Measurements from ENCODE around the gene ALAS2. TPM values are rescaled to one million over a fixed set of nuclear protein-coding genes. Genes with fewer than 3 reads are reported as not detected.
"Not testable (repeated sequence)": the region's sequence is repeated elsewhere in the genome, so short reads cannot be mapped to it uniquely, and the experiment has no call there.

ALAS2 gene
- total and polyA plus RNA-seq, 5 donors from 2014 or later: not detected

DNA sequence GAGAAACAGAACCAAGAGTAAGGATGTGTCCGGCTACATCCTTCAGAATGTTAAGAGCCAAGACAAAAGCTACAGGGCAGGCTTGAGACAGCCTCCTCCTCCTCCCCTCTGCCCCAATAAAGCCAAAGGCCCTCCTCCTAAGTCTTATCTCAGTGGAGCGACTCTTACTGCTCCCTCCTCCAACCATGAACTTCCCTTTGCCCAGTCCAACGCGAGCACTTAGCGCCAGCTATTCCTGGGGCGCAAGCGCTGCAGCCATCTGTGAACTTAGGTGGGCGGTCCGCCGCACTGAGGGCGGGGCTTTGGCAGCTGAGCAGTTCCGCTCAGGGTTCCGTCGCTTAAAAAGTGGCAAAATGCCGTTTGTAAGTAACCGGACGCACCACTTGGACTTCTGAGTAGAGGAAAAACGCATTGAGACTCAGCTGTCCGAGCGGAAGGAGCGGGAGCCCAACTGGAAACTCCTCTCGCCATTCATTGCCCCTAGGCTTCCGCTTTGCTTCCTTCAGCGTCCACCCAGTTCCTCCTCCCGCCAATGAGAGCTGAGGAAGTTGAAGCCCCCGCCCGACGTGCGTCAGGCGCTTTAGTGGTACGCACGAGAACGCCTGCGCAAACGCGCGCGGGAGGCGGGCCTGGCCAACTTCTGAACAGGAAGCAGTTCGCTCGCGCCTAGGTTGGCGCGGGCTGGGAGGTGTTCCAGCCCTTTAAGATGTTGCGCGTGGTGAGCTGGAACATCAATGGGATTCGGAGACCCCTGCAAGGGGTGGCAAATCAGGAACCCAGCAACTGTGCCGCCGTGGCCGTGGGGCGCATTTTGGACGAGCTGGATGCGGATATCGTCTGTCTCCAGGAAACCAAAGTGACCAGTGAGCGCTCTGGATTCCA is 30.8 kb downstream of the ALAS2 start, which contains the start of gene APEX2:
Gene APEX2 (plus strand): TSS at position 647 of the 882 bp plus-strand sequence. CDS start 60 bp downstream, at position 707.
- peak within 1 kb of the TSS; percentile 90 to 97 (median 94) for H3K4me3 Mint-ChIP-seq
- peaks cover 9% of the 10 kb centered on the region for H3K4me1 ChIP-seq (ENCODE audit: control insufficient read depth, insufficient read depth, low read length, poor library complexity, severe bottlenecking)
- H3K4me1 Mint-ChIP-seq: peaks cover 0 to 34% (median 13%) of the 10 kb centered on the region in 4 donors
- no peaks in the 10 kb centered on the region for H3K9me3 ChIP-seq (ENCODE audit: control insufficient read depth in 2 of 2, low read length in 2 of 2)
- H3K27me3 ChIP-seq (ENCODE audit: control insufficient read depth, insufficient read depth, low read length): no peaks in the 10 kb centered on the region
- peaks cover 4% of the 10 kb centered on the region for H3K27me3 Mint-ChIP-seq
- peak within 1 kb of the TSS; percentile 88 for H3K4me3 ChIP-seq (ENCODE audit: low read depth, low read length)
- H3K27ac ChIP-seq (ENCODE audit: insufficient read depth, low read length, poor library complexity, severe bottlenecking): peak within 1 kb of the TSS; percentile 92
- peaks cover 13% of the 10 kb centered on the region for H3K36me3 Mint-ChIP-seq
- peak within 1 kb of the TSS; percentile 89 to 99 (median 96) for H3K27ac Mint-ChIP-seq
- ATAC-seq (ENCODE audit: low read depth in 2 of 2): peak; percentile 94 to 97
- H3K36me3 ChIP-seq (ENCODE audit: control insufficient read depth, insufficient read depth, low read length): peaks cover 11% of the 10 kb centered on the region
- H3K9me3 Mint-ChIP-seq: no peaks in the 10 kb centered on the region
- DNase-seq: peak; percentile 84 to 95 (median 86)

DNA sequence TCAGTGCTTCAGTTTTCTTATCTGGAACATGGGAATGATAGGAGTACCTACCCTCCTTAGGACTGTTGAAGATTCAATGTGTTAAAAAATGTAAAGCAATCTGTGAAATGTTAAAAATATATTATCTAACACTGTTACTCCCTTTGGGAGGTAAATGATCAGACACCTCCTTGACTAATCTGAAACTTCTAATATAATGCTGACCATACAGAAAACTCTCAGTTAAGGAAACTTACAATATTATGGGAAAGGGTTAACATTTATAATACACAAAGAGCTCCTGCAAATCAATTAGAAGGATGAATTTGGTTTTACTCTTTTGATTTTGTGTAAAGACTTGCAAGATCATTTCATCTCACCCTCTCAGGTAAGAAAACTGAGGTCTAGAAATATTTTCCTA is 35.2 kb downstream of the ALAS2 start:
- H3K27me3 Mint-ChIP-seq: peaks cover 8% of the 10 kb centered on the region
- no peaks in the 10 kb centered on the region for H3K27me3 ChIP-seq (ENCODE audit: control insufficient read depth, insufficient read depth, low read length)

GRCh38 chrX:54994668-54995351 is 36.0 kb downstream of the ALAS2 start:
- H3K4me1 ChIP-seq (ENCODE audit: control insufficient read depth, insufficient read depth, low read length, poor library complexity, severe bottlenecking): no peaks in the 10 kb centered on the region
- Mint-ChIP-seq H3K36me3 (no peaks in the 10 kb centered on the region), H3K27me3 (peaks cover 8% of the 10 kb centered on the region), H3K4me3 (no peak overlapping the region), H3K9me3 (no peaks in the 10 kb centered on the region), H3K27ac (no peak overlapping the region), H3K4me1 (peaks cover 0 to 4% (median 0%) of the 10 kb centered on the region in 4 donors)
- no peaks in the 10 kb centered on the region for H3K27me3 ChIP-seq (ENCODE audit: control insufficient read depth, insufficient read depth, low read length)
- no peak overlapping the region for H3K4me3 ChIP-seq (ENCODE audit: low read depth, low read length)
- DNase-seq (no peak), ATAC-seq (ENCODE audit: low read depth in 2 of 2) (no peak)
- H3K27ac ChIP-seq (ENCODE audit: insufficient read depth, low read length, poor library complexity, severe bottlenecking): no peak overlapping the region
- H3K36me3 ChIP-seq (ENCODE audit: control insufficient read depth, insufficient read depth, low read length): no peaks in the 10 kb centered on the region
- no peaks in the 10 kb centered on the region for H3K9me3 ChIP-seq (ENCODE audit: control insufficient read depth in 2 of 2, low read length in 2 of 2)

More for the DNA sequence above, 35.2 kb downstream of the ALAS2 start:
- Histone ChIP-seq H3K4me3 (ENCODE audit: low read depth, low read length) (no peak overlapping the region), H3K4me1 (ENCODE audit: control insufficient read depth, insufficient read depth, low read length, poor library complexity, severe bottlenecking) (peaks cover 4% of the 10 kb centered on the region), H3K36me3 (ENCODE audit: control insufficient read depth, insufficient read depth, low read length) (no peaks in the 10 kb centered on the region), H3K9me3 (ENCODE audit: control insufficient read depth in 2 of 2, low read length in 2 of 2) (no peaks in the 10 kb centered on the region), H3K27ac (ENCODE audit: insufficient read depth, low read length, poor library complexity, severe bottlenecking) (no peak overlapping the region)
- no peak for ATAC-seq (ENCODE audit: low read depth in 2 of 2)
- H3K9me3 Mint-ChIP-seq: no peaks in the 10 kb centered on the region
- no peak overlapping the region for H3K4me3 Mint-ChIP-seq
- H3K36me3 Mint-ChIP-seq: no peaks in the 10 kb centered on the region
- H3K4me1 Mint-ChIP-seq: peaks cover 0 to 10% (median under 1%) of the 10 kb centered on the region in 4 donors
- no peak for DNase-seq
- H3K27ac Mint-ChIP-seq: no peak overlapping the region

DNA sequence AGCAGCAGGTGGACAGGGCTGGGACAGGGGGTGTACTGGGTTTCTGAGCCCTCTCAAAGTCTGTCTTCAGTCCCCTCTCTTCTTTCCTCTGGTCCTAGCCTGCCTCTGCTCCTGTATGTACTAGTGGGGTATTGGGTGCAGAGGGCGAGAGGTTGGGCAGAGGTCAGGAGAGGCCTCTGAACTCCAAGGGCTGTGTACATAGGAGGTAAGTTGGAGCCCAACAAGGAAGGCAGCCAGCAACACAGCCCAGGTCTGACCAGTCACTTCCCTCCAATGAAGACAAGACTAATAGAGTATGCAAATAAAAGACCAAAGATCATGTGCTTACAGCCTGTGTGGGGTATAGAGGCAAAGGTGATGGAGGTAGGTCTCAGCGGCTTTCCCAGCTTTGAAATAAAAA is 36.7 kb downstream of the ALAS2 start, which contains the start of gene PFKFB1:
Gene PFKFB1 (minus strand): TSS at position 90 of the 400 bp plus-strand sequence. CDS start 181 bp downstream, outside the sequence.
- no peak within 1 kb of the TSS for H3K4me3 ChIP-seq (ENCODE audit: low read depth, low read length)
- Mint-ChIP-seq H3K36me3 (no peaks in the 10 kb centered on the region), H3K27ac (peak within 1 kb of the TSS in 1 of 3 donors; percentile 48), H3K4me1 (peaks cover 0 to under 1% (median 0%) of the 10 kb centered on the region in 4 donors), H3K9me3 (no peaks in the 10 kb centered on the region), H3K4me3 (no peak within 1 kb of the TSS), H3K27me3 (peaks cover 4% of the 10 kb centered on the region)
- H3K9me3 ChIP-seq (ENCODE audit: control insufficient read depth in 2 of 2, low read length in 2 of 2): no peaks in the 10 kb centered on the region
- H3K4me1 ChIP-seq (ENCODE audit: control insufficient read depth, insufficient read depth, low read length, poor library complexity, severe bottlenecking): no peaks in the 10 kb centered on the region
- no peaks in the 10 kb centered on the region for H3K27me3 ChIP-seq (ENCODE audit: control insufficient read depth, insufficient read depth, low read length)
- no peak within 1 kb of the TSS for H3K27ac ChIP-seq (ENCODE audit: insufficient read depth, low read length, poor library complexity, severe bottlenecking)
- DNase-seq: no peak
- H3K36me3 ChIP-seq (ENCODE audit: control insufficient read depth, insufficient read depth, low read length): no peaks in the 10 kb centered on the region
- ATAC-seq (ENCODE audit: low read depth in 2 of 2): no peak

DNA sequence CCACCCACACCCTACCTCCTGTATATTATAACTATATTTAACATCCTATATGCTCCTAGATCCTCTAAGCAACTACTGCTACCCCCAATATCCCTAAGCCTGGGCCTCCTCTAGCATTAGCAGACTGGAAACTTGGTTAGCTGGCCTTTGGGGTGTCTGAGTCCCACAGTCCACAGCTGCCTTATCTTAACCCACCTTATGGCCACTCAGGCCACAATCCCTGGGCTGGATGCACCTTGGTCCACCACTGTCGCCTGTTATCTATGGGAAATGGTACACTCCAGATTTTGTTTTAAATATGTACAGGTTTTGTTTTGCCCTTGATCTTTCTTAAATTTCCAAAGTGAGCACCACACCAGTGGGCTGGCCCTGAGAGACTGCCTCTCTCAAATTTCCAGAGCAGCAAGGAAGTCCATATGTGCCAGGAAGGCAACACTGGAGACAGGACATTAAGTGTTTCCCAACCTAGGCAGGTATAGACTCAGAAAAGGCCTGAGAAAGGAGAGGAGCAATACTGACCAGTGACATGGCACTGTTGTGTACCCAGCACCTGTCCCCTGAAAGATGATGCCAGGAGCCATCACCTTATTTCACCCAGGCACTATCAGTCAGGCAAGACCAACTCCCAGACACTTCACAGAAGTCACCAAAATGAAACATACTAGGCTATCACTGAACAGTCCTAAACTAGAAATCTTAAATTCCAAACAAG is 37.7 kb downstream of the ALAS2 start:
- peaks cover 4% of the 10 kb centered on the region for H3K27me3 Mint-ChIP-seq
- no peak overlapping the region for H3K27ac Mint-ChIP-seq
- Histone ChIP-seq H3K9me3 (ENCODE audit: control insufficient read depth in 2 of 2, low read length in 2 of 2) (no peaks in the 10 kb centered on the region), H3K27me3 (ENCODE audit: control insufficient read depth, insufficient read depth, low read length) (no peaks in the 10 kb centered on the region), H3K4me1 (ENCODE audit: control insufficient read depth, insufficient read depth, low read length, poor library complexity, severe bottlenecking) (no peaks in the 10 kb centered on the region), H3K36me3 (ENCODE audit: control insufficient read depth, insufficient read depth, low read length) (no peaks in the 10 kb centered on the region), H3K27ac (ENCODE audit: insufficient read depth, low read length, poor library complexity, severe bottlenecking) (no peak overlapping the region), H3K4me3 (ENCODE audit: low read depth, low read length) (no peak overlapping the region)
- ATAC-seq (ENCODE audit: low read depth in 2 of 2): no peak
- no peaks in the 10 kb centered on the region for H3K36me3 Mint-ChIP-seq
- H3K4me3 Mint-ChIP-seq: no peak overlapping the region
- H3K4me1 Mint-ChIP-seq: no peaks in the 10 kb centered on the region
- no peak for DNase-seq
- H3K9me3 Mint-ChIP-seq: no peaks in the 10 kb centered on the region

- H3K9me3 Mint-ChIP-seq: no peaks in the 10 kb centered on the region
- H3K27me3 ChIP-seq (ENCODE audit: control insufficient read depth, insufficient read depth, low read length): no peaks in the 10 kb centered on the region
- no peak for DNase-seq
- peaks cover 7% of the 10 kb centered on the region for H3K27me3 Mint-ChIP-seq
- H3K4me3 Mint-ChIP-seq: no peak overlapping the region
- no peaks in the 10 kb centered on the region for H3K4me1 Mint-ChIP-seq
- H3K27ac ChIP-seq (ENCODE audit: insufficient read depth, low read length, poor library complexity, severe bottlenecking): no peak overlapping the region
- no peaks in the 10 kb centered on the region for H3K36me3 ChIP-seq (ENCODE audit: control insufficient read depth, insufficient read depth, low read length)
- H3K36me3 Mint-ChIP-seq: no peaks in the 10 kb centered on the region
- no peaks in the 10 kb centered on the region for H3K4me1 ChIP-seq (ENCODE audit: control insufficient read depth, insufficient read depth, low read length, poor library complexity, severe bottlenecking)
- H3K4me3 ChIP-seq (ENCODE audit: low read depth, low read length): no peak overlapping the region
- no peak for ATAC-seq (ENCODE audit: low read depth in 2 of 2)
- H3K9me3 ChIP-seq (ENCODE audit: control insufficient read depth in 2 of 2, low read length in 2 of 2): no peaks in the 10 kb centered on the region
- no peak overlapping the region for H3K27ac Mint-ChIP-seq
These were observed 39.1 kb downstream of the ALAS2 start for GRCh38 chrX:54991706-54992105.

DNA sequence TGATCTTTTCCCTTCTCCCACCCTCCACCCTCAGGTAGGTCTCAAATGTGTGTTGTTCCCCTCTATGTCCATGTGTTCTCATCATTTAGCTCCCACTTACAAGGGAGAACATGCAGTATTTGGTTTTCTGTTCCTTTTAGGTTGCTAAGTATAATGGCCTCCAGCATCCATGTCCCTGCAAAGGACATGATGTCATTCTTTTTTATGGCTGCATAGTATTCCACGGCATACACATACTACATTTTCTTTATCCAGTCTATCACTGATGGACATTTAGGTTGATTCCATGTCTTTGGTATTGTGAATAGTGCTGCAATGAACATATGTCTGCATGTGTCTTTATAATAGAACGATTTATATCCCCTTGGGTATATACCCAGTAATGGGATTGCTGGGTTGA is 47.5 kb downstream of the ALAS2 start:
- H3K9me3 ChIP-seq (ENCODE audit: control insufficient read depth in 2 of 2, low read length in 2 of 2); H3K4me3 Mint-ChIP-seq; H3K27me3 Mint-ChIP-seq; H3K4me3 ChIP-seq (ENCODE audit: low read depth, low read length); H3K4me1 ChIP-seq (ENCODE audit: control insufficient read depth, insufficient read depth, low read length, poor library complexity, severe bottlenecking); ATAC-seq (ENCODE audit: low read depth in 2 of 2); H3K4me1 Mint-ChIP-seq; H3K27ac Mint-ChIP-seq; H3K36me3 ChIP-seq (ENCODE audit: control insufficient read depth, insufficient read depth, low read length); DNase-seq; H3K9me3 Mint-ChIP-seq; H3K36me3 Mint-ChIP-seq; H3K27ac ChIP-seq (ENCODE audit: insufficient read depth, low read length, poor library complexity, severe bottlenecking); H3K27me3 ChIP-seq (ENCODE audit: control insufficient read depth, insufficient read depth, low read length): not testable (repeated sequence)
